DND-41 (cell line): ENCODE data around the gene PLEK.

ENCODE experiments used
- CTCF ChIP-seq: IDR thresholded peaks from 2 replicates; pipeline ENCODE4 v1.5.1; 2012; ENCODE audit warnings: borderline replicate concordance, low read length, moderate library complexity, mild to moderate bottlenecking; ENCODE audit not compliant: poor library complexity, severe bottlenecking; ENCODE audit errors: extremely low read depth
- EZH2 ChIP-seq: IDR thresholded peaks from 3 replicates; pipeline ENCODE4 v1.6.1; 2012; ENCODE audit warnings: borderline replicate concordance, low read depth, mild to moderate bottlenecking, moderate library complexity, low read length, inconsistent platforms; ENCODE audit not compliant: severe bottlenecking

DNA sequence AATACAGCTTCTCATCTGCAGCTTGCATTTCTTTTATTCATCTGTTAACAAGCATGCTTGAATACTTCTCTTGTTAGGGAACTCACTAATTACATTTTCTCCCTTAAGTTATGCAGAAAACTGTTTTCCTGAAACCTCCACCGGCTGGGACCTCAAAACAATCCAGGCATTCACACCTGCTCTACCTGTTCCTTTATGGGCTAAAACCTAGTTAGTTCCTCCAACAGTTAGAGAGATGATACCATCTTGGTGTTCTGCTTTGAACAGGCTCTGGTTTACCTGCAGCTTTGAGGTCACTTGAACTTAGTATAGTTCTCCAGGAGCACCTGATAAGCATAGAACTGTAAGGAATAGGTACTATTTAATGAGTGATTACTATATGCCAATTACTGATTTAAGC is 6.1 kb downstream of the PLEK start:
- TF ChIP-seq CTCF (no peak), EZH2 (no peak)
